H9 (cell line): ENCODE data around the gene COA1. TPM values are rescaled to one million over a fixed set of nuclear protein-coding genes. Genes with fewer than 3 reads are reported as not detected.

Source experiments
- DNase-seq: peaks from one replicate; pipeline ENCODE4 v3.0.0-alpha.2; 2017
- H2AFZ ChIP-seq: one replicate; pipeline ENCODE4 v1.6.1; 2013; ENCODE audit warnings: mild to moderate bottlenecking, low read length, control low read depth, moderate library complexity
- H2AK5ac ChIP-seq: 2 replicates; pipeline ENCODE4 v1.6.1; 2013; ENCODE audit warnings: low read length, control low read depth, mixed read lengths; ENCODE audit not compliant: insufficient read length
- H2BK120ac ChIP-seq: one replicate; pipeline ENCODE4 v1.6.1; 2013; ENCODE audit warnings: low read depth, mild to moderate bottlenecking, low read length, control low read depth, inconsistent platforms; ENCODE audit not compliant: poor library complexity, severe bottlenecking
- H2BK12ac ChIP-seq: 2 replicates; pipeline ENCODE4 v1.6.1; 2013; ENCODE audit warnings: low read length, control low read depth, mixed read lengths, low read depth; ENCODE audit not compliant: insufficient read length
- H2BK15ac ChIP-seq: 2 replicates; pipeline ENCODE4 v1.6.1; 2013; ENCODE audit warnings: low read depth, low read length, control low read depth
- H2BK20ac ChIP-seq: one replicate; pipeline ENCODE4 v1.6.1; 2013; ENCODE audit warnings: low read depth, mild to moderate bottlenecking, low read length, control low read depth, inconsistent platforms; ENCODE audit not compliant: poor library complexity, severe bottlenecking
- H2BK5ac ChIP-seq: 2 replicates; pipeline ENCODE4 v1.6.1; 2013; ENCODE audit warnings: low read length, control low read depth, mixed read lengths; ENCODE audit not compliant: insufficient read length
- H3K14ac ChIP-seq: 2 replicates; pipeline ENCODE4 v1.6.1; 2013; ENCODE audit warnings: low read length, control low read depth; ENCODE audit not compliant: insufficient read depth
- H3K18ac ChIP-seq: 2 replicates; pipeline ENCODE4 v1.6.1; 2013; ENCODE audit warnings: low read depth, mild to moderate bottlenecking, mixed read lengths, low read length, control low read depth; ENCODE audit not compliant: insufficient read length
- H3K23ac ChIP-seq: 2 replicates; pipeline ENCODE4 v1.6.1; 2013; ENCODE audit warnings: low read length, control low read depth, mixed read lengths, low read depth; ENCODE audit not compliant: insufficient read length
- H3K23me2 ChIP-seq: 2 replicates; pipeline ENCODE4 v1.6.1; 2013; ENCODE audit warnings: low read depth, mild to moderate bottlenecking, mixed read lengths, low read length, control low read depth; ENCODE audit not compliant: insufficient read length, poor library complexity, severe bottlenecking
- H3K27ac ChIP-seq: 2 replicates; pipeline ENCODE4 v1.5.1; 2013; ENCODE audit warnings: low read length, control low read depth, mixed read lengths, low read depth; ENCODE audit not compliant: insufficient read length
- H3K27me3 ChIP-seq: 2 replicates; pipeline ENCODE4 v1.6.1; 2013; ENCODE audit warnings: low read length, control low read depth, inconsistent platforms; ENCODE audit not compliant: insufficient read depth
- H3K4ac ChIP-seq: 2 replicates; pipeline ENCODE4 v1.6.1; 2013; ENCODE audit warnings: low read depth, mild to moderate bottlenecking, control low read depth, inconsistent platforms, low read length, moderate library complexity
- H3K4me1 ChIP-seq: 2 replicates; pipeline ENCODE4 v1.6.1; 2013; ENCODE audit warnings: low read length, control low read depth, inconsistent platforms; ENCODE audit not compliant: insufficient read depth
- H3K4me2 ChIP-seq: 2 replicates; pipeline ENCODE4 v1.6.1; 2013; ENCODE audit warnings: low read length, control low read depth, mixed read lengths; ENCODE audit not compliant: insufficient read length, insufficient read depth
- H3K56ac ChIP-seq: 2 replicates; pipeline ENCODE4 v1.6.1; 2013; ENCODE audit warnings: low read depth, mild to moderate bottlenecking, mixed read lengths, low read length, control low read depth; ENCODE audit not compliant: insufficient read length
- H3K79me1 ChIP-seq: 2 replicates; pipeline ENCODE4 v1.6.1; 2013; ENCODE audit warnings: low read depth, mild to moderate bottlenecking, moderate library complexity, low read length, control low read depth, inconsistent platforms; ENCODE audit not compliant: insufficient read depth, poor library complexity, severe bottlenecking
- H3K79me2 ChIP-seq: 2 replicates; pipeline ENCODE4 v1.6.1; 2013; ENCODE audit warnings: low read length, control low read depth, inconsistent platforms; ENCODE audit not compliant: insufficient read depth
- H3K9ac ChIP-seq: 2 replicates; pipeline ENCODE4 v1.6.1; 2013; ENCODE audit warnings: low read length, control low read depth, mixed read lengths; ENCODE audit not compliant: insufficient read length; ENCODE audit errors: extremely low read depth
- H3K9me3 ChIP-seq: one replicate; pipeline ENCODE4 v1.6.1; 2013; ENCODE audit warnings: low read depth, low read length, inconsistent platforms; ENCODE audit not compliant: control insufficient read depth
- H3T11ph ChIP-seq: one replicate; pipeline ENCODE4 v1.6.1; 2013; ENCODE audit warnings: mild to moderate bottlenecking, low read length, control low read depth, inconsistent platforms
- H4K20me1 ChIP-seq: one replicate; pipeline ENCODE4 v1.6.1; 2013; ENCODE audit not compliant: control insufficient read depth, insufficient read length, insufficient read depth
- H4K5ac ChIP-seq: 2 replicates; pipeline ENCODE4 v1.6.1; 2013; ENCODE audit warnings: low read depth, mild to moderate bottlenecking, mixed read lengths, low read length, control low read depth; ENCODE audit not compliant: insufficient read length
- H4K8ac ChIP-seq: replicated peaks from 2 replicates; pipeline ENCODE4 v1.6.1; 2013; ENCODE audit warnings: low read length, control low read depth, mixed read lengths, low read depth; ENCODE audit not compliant: insufficient read length
- H4K91ac ChIP-seq: 2 replicates; pipeline ENCODE4 v1.6.1; 2013; ENCODE audit warnings: low read depth, mild to moderate bottlenecking, moderate library complexity, mixed read lengths, low read length, control low read depth; ENCODE audit not compliant: insufficient read length
- H3K27ac Mint-ChIP-seq, 3 experiments: 2 replicates in 2 of 3; 3 replicates in 1 of 3; pipeline ENCODE4 v1.8.0; 2020 to 2021; ENCODE audit warnings: mixed read lengths in 3 of 3, mild to moderate bottlenecking in 1 of 3, moderate library complexity in 1 of 3
- H3K27me3 Mint-ChIP-seq: 2 replicates; pipeline ENCODE4 v1.8.0; 2021; ENCODE audit warnings: low read depth, mild to moderate bottlenecking, moderate library complexity, mixed read lengths
- H3K36me3 Mint-ChIP-seq, 3 experiments: 2 replicates in 2 of 3; 3 replicates in 1 of 3; pipeline ENCODE4 v1.8.0; 2020 to 2021; ENCODE audit warnings: low read depth in 3 of 3, mixed read lengths in 3 of 3; ENCODE audit not compliant: insufficient read depth in 1 of 3
- H3K4me1 Mint-ChIP-seq, 2 experiments: 2 replicates each; pipeline ENCODE4 v1.8.0; 2020; ENCODE audit warnings: mixed read lengths in 2 of 2
- H3K4me3 Mint-ChIP-seq, 2 experiments: 2 replicates in 1 of 2; 3 replicates in 1 of 2; pipeline ENCODE4 v1.8.0; 2020 to 2021; ENCODE audit warnings: mild to moderate bottlenecking in 2 of 2, mixed read lengths in 2 of 2, moderate library complexity in 1 of 2
- H3K9me3 Mint-ChIP-seq, 2 experiments: 2 replicates in 1 of 2; 3 replicates in 1 of 2; pipeline ENCODE4 v1.8.0; 2020; ENCODE audit warnings: mild to moderate bottlenecking in 2 of 2, mixed read lengths in 2 of 2, moderate library complexity in 1 of 2
- WGBS: extraction: QIAGEN DNeasy Blood & Tissue Kit; methylation state at CpG from one replicate; pipeline ENCODE4 v1.1.7; 2013; ENCODE audit warnings: missing lambda C conversion rate, low lambda C conversion rate, mixed read lengths; ENCODE audit not compliant: insufficient read length; ENCODE audit errors: extremely low coverage; 5-methylcytosine and 5-hydroxymethylcytosine counted together
- total RNA-seq: library from RNA; stranded (reverse); gene quantifications from 2 replicates; pipeline ENCODE4 v1.2.1, GENCODE V29; 2021
- TF ChIP-seq, protein P1 (sequence below): fragments of 200-600 bp; sonication (generic); conservative IDR thresholded peaks from 3 replicates; pipeline ENCODE4 v1.8.0; 2021; ENCODE audit warnings: antibody characterized with exemption, mild to moderate bottlenecking

Gene COA1
- total RNA-seq, 1 experiment from 2014 or later, result 138 TPM

DNA sequence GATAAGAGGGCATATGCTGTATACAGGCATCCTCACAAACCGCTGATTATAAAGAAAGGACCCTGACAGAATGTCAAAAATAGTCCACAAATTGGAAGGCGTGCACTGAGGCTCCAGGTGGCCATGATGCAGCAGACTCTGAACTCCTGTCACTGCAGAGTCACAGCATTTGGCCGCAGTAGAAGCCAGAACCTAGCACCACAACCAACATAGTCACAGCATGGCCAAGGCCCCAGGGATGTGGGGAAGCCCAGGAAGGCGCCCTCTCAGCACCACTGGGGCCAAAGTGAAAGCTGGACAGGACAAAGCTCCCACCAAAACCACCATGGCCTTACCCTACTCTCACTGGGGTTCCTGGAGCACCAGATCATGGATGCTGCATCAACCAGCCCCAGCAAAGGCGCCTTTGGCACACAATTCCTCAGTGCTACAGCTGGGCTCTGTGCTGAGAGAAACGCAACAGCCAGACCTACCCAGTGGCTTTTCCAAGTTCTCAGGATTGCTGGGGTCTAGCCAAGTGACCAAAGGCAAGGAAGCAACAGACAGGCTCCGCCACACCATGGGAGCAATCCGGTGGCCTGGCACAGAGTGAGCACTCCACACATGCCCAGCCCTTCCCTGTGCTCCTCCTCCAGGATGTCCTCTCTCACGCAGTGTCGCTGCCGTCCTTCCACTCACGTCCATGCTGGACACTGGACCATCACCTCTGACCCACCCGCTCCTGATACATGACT is 86.3 kb downstream of the COA1 start:
- Histone ChIP-seq H2BK12ac (no peak overlapping the region), H3K27me3 (no peaks in the 10 kb centered on the region), H4K8ac (no peak overlapping the region), H2BK120ac (no peak overlapping the region), H3K4me2 (no peak overlapping the region), H3K79me1 (no peaks in the 10 kb centered on the region), H3K14ac (no peak overlapping the region), H3T11ph (no peak overlapping the region), H4K91ac (no peak overlapping the region), H3K9me3 (no peaks in the 10 kb centered on the region), H3K56ac (no peak overlapping the region), H2BK15ac (no peak overlapping the region), H3K9ac (no peak overlapping the region), H3K18ac (no peak overlapping the region), H3K27ac (no peak overlapping the region), H4K5ac (no peak overlapping the region), H3K4me1 (peaks cover 8% of the 10 kb centered on the region; the same call in 1 of the 2 replicates), H4K20me1 (no peaks in the 10 kb centered on the region), H2AFZ (no peak overlapping the region), H3K4ac (no peak overlapping the region), H2BK5ac (no peak overlapping the region), H2BK20ac (no peak overlapping the region), H3K23ac (no peak overlapping the region), H3K79me2 (peaks cover 2% of the 10 kb centered on the region; the same call in 1 of the 2 replicates), H3K23me2 (no peaks in the 10 kb centered on the region), H2AK5ac (no peak overlapping the region)
- Mint-ChIP-seq H3K4me1 (peaks cover 26 to 30% of the 10 kb centered on the region in 2 experiments), H3K4me3 (no peak overlapping the region), H3K36me3 (peaks cover 35 to 77% (median 75%) of the 10 kb centered on the region in 3 experiments; a peak in 6 of 7 replicates), H3K27me3 (no peaks in the 10 kb centered on the region), H3K27ac (peak overlapping the region in 2 of 3 experiments; percentile 59 to 83; a peak in 5 of 7 replicates), H3K9me3 (no peaks in the 10 kb centered on the region)
- WGBS, result no CpG with 5 or more reads among the region's 13 CpGs
- DNase-seq, result no peak
- TF ChIP-seq, protein P1, sequence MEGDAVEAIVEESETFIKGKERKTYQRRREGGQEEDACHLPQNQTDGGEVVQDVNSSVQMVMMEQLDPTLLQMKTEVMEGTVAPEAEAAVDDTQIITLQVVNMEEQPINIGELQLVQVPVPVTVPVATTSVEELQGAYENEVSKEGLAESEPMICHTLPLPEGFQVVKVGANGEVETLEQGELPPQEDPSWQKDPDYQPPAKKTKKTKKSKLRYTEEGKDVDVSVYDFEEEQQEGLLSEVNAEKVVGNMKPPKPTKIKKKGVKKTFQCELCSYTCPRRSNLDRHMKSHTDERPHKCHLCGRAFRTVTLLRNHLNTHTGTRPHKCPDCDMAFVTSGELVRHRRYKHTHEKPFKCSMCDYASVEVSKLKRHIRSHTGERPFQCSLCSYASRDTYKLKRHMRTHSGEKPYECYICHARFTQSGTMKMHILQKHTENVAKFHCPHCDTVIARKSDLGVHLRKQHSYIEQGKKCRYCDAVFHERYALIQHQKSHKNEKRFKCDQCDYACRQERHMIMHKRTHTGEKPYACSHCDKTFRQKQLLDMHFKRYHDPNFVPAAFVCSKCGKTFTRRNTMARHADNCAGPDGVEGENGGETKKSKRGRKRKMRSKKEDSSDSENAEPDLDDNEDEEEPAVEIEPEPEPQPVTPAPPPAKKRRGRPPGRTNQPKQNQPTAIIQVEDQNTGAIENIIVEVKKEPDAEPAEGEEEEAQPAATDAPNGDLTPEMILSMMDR, result no peak
